HCT116 (cell line): ENCODE data around the gene SLC25A30. TPM values are rescaled to one million over a fixed set of nuclear protein-coding genes. Genes with fewer than 3 reads are reported as not detected.

ENCODE experiments used
- ATAC-seq: fragments of 200-7000 bp; cut with Tn5 transposase; 2 replicates; pipeline ENCODE4 v1.9.1; 2020; ENCODE audit warnings: mild to moderate bottlenecking, moderate library complexity
- BruUV-seq: library from RNA; stranded (reverse); fragments of 400-500 nt; replicated peaks from 2 replicates; lab custom pipeline; 2021; lab: Mats Ljungman, UMichigan
- CTCF ChIA-PET: fragments of 300-600 bp; sonication (Branson Sonifier 250); formaldehyde crosslinking; loops from one replicate; lab custom pipeline; 2021; ENCODE audit warnings: antibody characterized with exemption; lab: Charles Lee
- POLR2A ChIA-PET: fragments of 300-600, 350-600 bp; sonication (Branson Sonifier 250); formaldehyde crosslinking; loops from one replicate; lab custom pipeline; 2021; ENCODE audit warnings: antibody characterized with exemption; lab: Charles Lee
- RAD21 ChIA-PET, 2 experiments: fragments of 300-600 bp; sonication (Branson Sonifier 250); formaldehyde crosslinking; loops; one replicate each; lab custom pipeline; 2023; ENCODE audit warnings: low total read pairs in 2 of 2; ENCODE audit not compliant: uncharacterized antibody in 2 of 2, unreplicated experiment in 2 of 2, low non-redundant PET in 1 of 2; lab: Charles Lee
- DNase-seq: peaks from one replicate; pipeline ENCODE4 v3.0.0-alpha.2; 2010; ENCODE audit warnings: low read depth, low spot score
- H2AFZ ChIP-seq: fragments of 200-600 bp; shearing (Covaris generic), sonication (generic); 2 replicates; pipeline ENCODE4 v1.6.1; 2017; ENCODE audit warnings: low read depth, mixed run types, mixed read lengths, antibody characterized with exemption, low read length; ENCODE audit not compliant: poor library complexity, severe bottlenecking
- H3K27ac ChIP-seq: 2 replicates; pipeline ENCODE4 v1.5.1; 2012; ENCODE audit warnings: low read depth, low read length
- H3K27me3 ChIP-seq: fragments of 200-600 bp; sonication (generic); 2 replicates; pipeline ENCODE4 v1.6.1; 2016; ENCODE audit warnings: mixed run types, low read length, mixed read lengths; ENCODE audit not compliant: insufficient read depth
- H3K36me3 ChIP-seq, 2 experiments: fragments of 200-500 bp in 1 of 2; fragments of 200-600 bp in 1 of 2; sonication (Bioruptor generic) in 1 of 2; sonication (generic) in 1 of 2; 2 replicates each; pipeline versions ENCODE4 v1.5.1 to v1.6.1; 2014 to 2016; ENCODE audit warnings: low read length in 2 of 2, inconsistent platforms in 1 of 2, mixed read lengths in 1 of 2, mixed run types in 1 of 2; ENCODE audit not compliant: insufficient read depth in 2 of 2, control insufficient read depth in 1 of 2
- H3K4me1 ChIP-seq, 2 experiments: fragments of 200-600 bp in 1 of 2; sonication (generic) in 1 of 2; 2 replicates each; pipeline versions ENCODE4 v1.5.1 to v1.6.1; 2012 to 2017; ENCODE audit warnings: low read length in 2 of 2, inconsistent platforms in 1 of 2, mild to moderate bottlenecking in 1 of 2, mixed read lengths in 1 of 2, mixed run types in 1 of 2, moderate library complexity in 1 of 2; ENCODE audit not compliant: insufficient read depth in 2 of 2, control insufficient read depth in 1 of 2
- H3K4me2 ChIP-seq: fragments of 200-600 bp; sonication (generic); 2 replicates; pipeline ENCODE4 v1.6.1; 2017; ENCODE audit warnings: mixed run types, low read length, mixed read lengths
- H3K4me3 ChIP-seq, 2 experiments: fragments of 200-600 bp in 1 of 2; sonication (generic) in 1 of 2; replicated peaks in 1 of 2; 2 replicates each; pipeline ENCODE4 v1.5.1; 2011 to 2016; ENCODE audit warnings: low read length in 2 of 2, control low read depth in 1 of 2, low read depth in 1 of 2, mild to moderate bottlenecking in 1 of 2, mixed read lengths in 1 of 2, mixed run types in 1 of 2
- H3K79me2 ChIP-seq: fragments of 200-600 bp; sonication (generic); 2 replicates; pipeline ENCODE4 v1.6.1; 2017; ENCODE audit warnings: mild to moderate bottlenecking, mixed run types, low read length, moderate library complexity, mixed read lengths; ENCODE audit not compliant: insufficient read depth
- H3K9ac ChIP-seq: fragments of 200-600 bp; sonication (generic); 2 replicates; pipeline ENCODE4 v1.6.1; 2016; ENCODE audit warnings: low read length, mixed read lengths
- H3K9me2 ChIP-seq: fragments of 200-600 bp; sonication (generic), shearing (Covaris generic); 2 replicates; pipeline ENCODE4 v1.6.1; 2017; ENCODE audit warnings: mixed run types, mild to moderate bottlenecking, moderate library complexity; ENCODE audit not compliant: insufficient read depth
- H3K9me3 ChIP-seq, 2 experiments: fragments of 200-500 bp in 1 of 2; fragments of 200-600 bp in 1 of 2; sonication (Bioruptor generic) in 1 of 2; sonication (generic) in 1 of 2; 2 replicates each; pipeline ENCODE4 v1.6.1; 2014 to 2017; ENCODE audit warnings: low read length in 2 of 2, mixed read lengths in 2 of 2, inconsistent platforms in 1 of 2, low read depth in 1 of 2, mild to moderate bottlenecking in 1 of 2, mixed run types in 1 of 2, moderate library complexity in 1 of 2; ENCODE audit not compliant: control insufficient read depth in 1 of 2, insufficient read depth in 1 of 2
- H4K20me1 ChIP-seq: fragments of 200-600 bp; sonication (generic), shearing (Covaris generic); 2 replicates; pipeline ENCODE4 v1.6.1; 2017; ENCODE audit warnings: mixed run types, mild to moderate bottlenecking, moderate library complexity; ENCODE audit not compliant: insufficient read depth
- CBX3 ChIP-seq: IDR thresholded peaks from 2 replicates; pipeline ENCODE4 v1.6.1; 2012; ENCODE audit warnings: low read depth
- CEBPB ChIP-seq: IDR thresholded peaks from 2 replicates; pipeline ENCODE4 v1.6.1; 2012; ENCODE audit warnings: low read depth
- EGR1 ChIP-seq: IDR thresholded peaks from 2 replicates; pipeline ENCODE4 v1.6.1; 2012; ENCODE audit warnings: low read depth
- ELF1 ChIP-seq: IDR thresholded peaks from 2 replicates; pipeline ENCODE4 v1.6.1; 2012; ENCODE audit warnings: low read depth, borderline replicate concordance
- EZH2phosphoT487 ChIP-seq: fragments of 200-600 bp; IDR thresholded peaks from 2 replicates; pipeline ENCODE4 v1.6.1; 2018; ENCODE audit warnings: antibody characterized with exemption, borderline replicate concordance
- FOSL1 ChIP-seq: IDR thresholded peaks from 2 replicates; pipeline ENCODE4 v1.6.1; 2012; ENCODE audit warnings: low read depth
- JUND ChIP-seq: IDR thresholded peaks from 2 replicates; pipeline ENCODE4 v1.6.1; 2012
- POLR2A ChIP-seq: IDR thresholded peaks from 2 replicates; pipeline ENCODE4 v1.7.0; 2011; ENCODE audit warnings: borderline replicate concordance; ENCODE audit not compliant: insufficient read depth, insufficient read length; ENCODE audit errors: extremely low read depth
- POLR2AphosphoS5 ChIP-seq: IDR thresholded peaks from 2 replicates; pipeline ENCODE4 v1.6.1; 2011; ENCODE audit warnings: mild to moderate bottlenecking, low read depth, low read length, moderate library complexity
- RAD21 ChIP-seq: IDR thresholded peaks from 2 replicates; pipeline ENCODE4 v1.6.1; 2012; ENCODE audit warnings: low read depth, mild to moderate bottlenecking
- SIN3A ChIP-seq: IDR thresholded peaks from 2 replicates; pipeline ENCODE4 v1.6.1; 2012; ENCODE audit warnings: low read depth
- SP1 ChIP-seq: IDR thresholded peaks from 2 replicates; pipeline ENCODE4 v1.6.1; 2012; ENCODE audit warnings: low read depth
- TCF7L2 ChIP-seq: IDR thresholded peaks from 2 replicates; pipeline ENCODE4 v1.7.0; 2011; ENCODE audit warnings: borderline replicate concordance, inconsistent platforms; ENCODE audit not compliant: insufficient read depth, insufficient read length; ENCODE audit errors: extremely low read depth
- YY1 ChIP-seq: IDR thresholded peaks from 2 replicates; pipeline ENCODE4 v1.6.1; 2011; ENCODE audit warnings: low read length, low read depth, moderate library complexity, mild to moderate bottlenecking; ENCODE audit not compliant: insufficient replicate concordance; ENCODE audit errors: extremely low read depth
- ZFX ChIP-seq: fragments of 450-650 bp; IDR thresholded peaks from 2 replicates; pipeline ENCODE4 v1.6.1; 2017
- intact Hi-C: fragments of 100-400 bp; cut with micrococcal nuclease; formaldehyde crosslinking; loops from 2 replicates; pipeline ENCODE4 v1.10.0; 2022
- total RNA-seq: library from RNA; stranded (reverse); gene quantifications from one replicate; pipeline ENCODE4 v1.2.1, GENCODE V29; 2021; ENCODE audit not compliant: unreplicated experiment
- TF ChIP-seq, protein P1 (sequence below): IDR thresholded peaks from 2 replicates; pipeline ENCODE4 v1.6.1; 2012
- TF ChIP-seq, protein P2 (sequence below): IDR thresholded peaks from 2 replicates; pipeline ENCODE4 v1.6.1; 2012
- TF ChIP-seq, protein P3 (sequence below), 3 experiments: fragments of 200-600 bp in 1 of 3; sonication (generic) in 1 of 3; IDR thresholded peaks in 2 of 3; conservative IDR thresholded peaks in 1 of 3; 2 replicates each; pipeline ENCODE4 v1.5.1; 2012 to 2017; ENCODE audit warnings: low read depth in 2 of 3, low read length in 2 of 3, antibody characterized with exemption in 1 of 3, borderline replicate concordance in 1 of 3, control low read depth in 1 of 3, mild to moderate bottlenecking in 1 of 3, mixed read lengths in 1 of 3, mixed run types in 1 of 3, moderate library complexity in 1 of 3; ENCODE audit not compliant: insufficient read depth in 1 of 3
- TF ChIP-seq, protein P4 (sequence below): IDR thresholded peaks from 2 replicates; pipeline ENCODE4 v1.6.1; 2012; ENCODE audit warnings: low read depth

Gene SLC25A30
- total RNA-seq, 1 experiment from 2014 or later = 29.2 TPM

DNA sequence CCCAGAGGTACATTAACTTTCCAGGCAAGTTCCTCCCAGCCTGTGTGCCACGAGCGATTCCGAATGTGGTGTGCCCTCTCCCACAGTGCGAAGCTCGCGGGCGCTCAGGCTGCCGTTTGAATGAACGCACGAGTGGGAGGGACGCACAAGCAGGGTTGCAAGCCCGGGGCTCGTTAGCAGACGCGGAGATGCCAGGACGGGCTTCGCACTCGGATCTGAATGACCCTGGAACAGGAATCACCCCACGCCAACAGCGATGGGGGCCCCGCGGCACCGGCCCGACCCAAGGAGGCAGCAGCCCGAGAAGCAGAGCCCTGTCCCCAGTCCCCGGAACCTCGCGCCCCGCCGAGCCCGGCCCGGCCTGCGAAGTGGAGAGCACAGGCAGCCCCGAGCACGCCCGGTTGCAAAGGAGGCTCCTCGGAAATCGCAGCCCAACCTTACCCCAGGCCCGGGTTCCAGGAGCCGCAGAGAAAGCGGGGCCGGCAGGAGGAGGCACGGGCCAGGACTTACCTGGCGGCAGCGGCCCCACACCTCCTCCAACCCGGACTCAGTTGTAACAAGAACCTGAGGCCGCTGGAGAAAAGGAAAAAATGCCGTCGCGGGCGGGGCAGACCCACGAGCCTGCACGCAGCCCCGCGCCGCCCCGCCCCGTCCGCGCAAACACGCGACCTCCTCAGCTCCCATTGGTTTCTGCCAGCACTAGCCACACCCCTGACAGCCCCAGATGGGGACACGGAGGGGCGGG, at the start of gene SLC25A30 (continued):
- TF ChIP-seq YY1 (no peak), ELF1 (no peak), ZFX (peak; percentile 72; the same call in 1 of the 2 replicates), TCF7L2 (no peak)
- TF ChIP-seq, protein P1, sequence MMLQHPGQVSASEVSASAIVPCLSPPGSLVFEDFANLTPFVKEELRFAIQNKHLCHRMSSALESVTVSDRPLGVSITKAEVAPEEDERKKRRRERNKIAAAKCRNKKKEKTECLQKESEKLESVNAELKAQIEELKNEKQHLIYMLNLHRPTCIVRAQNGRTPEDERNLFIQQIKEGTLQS = no peak
- TF ChIP-seq, protein P2, sequence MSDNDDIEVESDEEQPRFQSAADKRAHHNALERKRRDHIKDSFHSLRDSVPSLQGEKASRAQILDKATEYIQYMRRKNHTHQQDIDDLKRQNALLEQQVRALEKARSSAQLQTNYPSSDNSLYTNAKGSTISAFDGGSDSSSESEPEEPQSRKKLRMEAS = peak; percentile 84

DNA sequence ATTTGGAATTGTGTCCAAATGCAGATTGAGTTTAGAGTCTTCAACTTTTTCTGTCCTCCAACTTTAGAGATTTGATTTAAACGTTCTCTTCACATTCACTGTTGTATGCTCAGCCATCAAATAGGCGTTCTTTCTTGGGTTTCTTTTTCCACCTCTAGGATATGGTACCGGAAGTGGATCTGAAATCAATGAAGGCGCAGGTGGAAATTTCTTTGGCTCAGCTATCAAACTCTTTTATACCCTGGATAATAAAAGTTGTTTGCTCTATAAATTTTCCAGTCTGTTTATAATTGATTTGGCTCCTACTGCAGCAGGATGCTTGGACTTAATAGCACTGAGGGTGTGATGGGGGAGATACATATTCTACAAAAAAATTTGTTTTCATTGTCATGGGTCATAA, 48.2 kb upstream of the SLC25A30 start:
- Histone ChIP-seq H2AFZ (no peak overlapping the region), H3K27ac (no peak overlapping the region), H3K9me2 (no peaks in the 10 kb centered on the region), H3K9me3 (no peaks in the 10 kb centered on the region), H3K4me3 (peak overlapping the region in 1 of 2 experiments; percentile 97; a peak in 2 of 4 replicates), H3K27me3 (no peaks in the 10 kb centered on the region), H3K79me2 (peaks cover 64% of the 10 kb centered on the region), H3K36me3 (no peaks in the 10 kb centered on the region), H3K9ac (no peak overlapping the region), H3K4me1 (peaks cover 10 to 13% of the 10 kb centered on the region in 2 experiments), H4K20me1 (no peaks in the 10 kb centered on the region), H3K4me2 (peak overlapping the region; percentile 95)
- no TSS peak for BruUV-seq
- ATAC-seq (no peak), DNase-seq (no peak)
- intact Hi-C loops = no loop called here
- ChIA-PET RAD21 (no interaction called here), CTCF (no interaction called here), POLR2A (no interaction called here)
- TF ChIP-seq EZH2phosphoT487 (no peak), JUND (no peak), EGR1 (no peak), SIN3A (no peak), ZFX (no peak), RAD21 (no peak), TCF7L2 (no peak), SP1 (no peak), FOSL1 (no peak), POLR2A (no peak), CBX3 (no peak), YY1 (no peak), POLR2AphosphoS5 (no peak), CEBPB (no peak)
- TF ChIP-seq, protein P3, sequence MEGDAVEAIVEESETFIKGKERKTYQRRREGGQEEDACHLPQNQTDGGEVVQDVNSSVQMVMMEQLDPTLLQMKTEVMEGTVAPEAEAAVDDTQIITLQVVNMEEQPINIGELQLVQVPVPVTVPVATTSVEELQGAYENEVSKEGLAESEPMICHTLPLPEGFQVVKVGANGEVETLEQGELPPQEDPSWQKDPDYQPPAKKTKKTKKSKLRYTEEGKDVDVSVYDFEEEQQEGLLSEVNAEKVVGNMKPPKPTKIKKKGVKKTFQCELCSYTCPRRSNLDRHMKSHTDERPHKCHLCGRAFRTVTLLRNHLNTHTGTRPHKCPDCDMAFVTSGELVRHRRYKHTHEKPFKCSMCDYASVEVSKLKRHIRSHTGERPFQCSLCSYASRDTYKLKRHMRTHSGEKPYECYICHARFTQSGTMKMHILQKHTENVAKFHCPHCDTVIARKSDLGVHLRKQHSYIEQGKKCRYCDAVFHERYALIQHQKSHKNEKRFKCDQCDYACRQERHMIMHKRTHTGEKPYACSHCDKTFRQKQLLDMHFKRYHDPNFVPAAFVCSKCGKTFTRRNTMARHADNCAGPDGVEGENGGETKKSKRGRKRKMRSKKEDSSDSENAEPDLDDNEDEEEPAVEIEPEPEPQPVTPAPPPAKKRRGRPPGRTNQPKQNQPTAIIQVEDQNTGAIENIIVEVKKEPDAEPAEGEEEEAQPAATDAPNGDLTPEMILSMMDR (IDR thresholded peaks at IDR 0.05 in 2 of 3, conservative IDR thresholded peaks at IDR 0.05 in 1 of 3; ENCODE audit: borderline replicate concordance in 1 of 3, insufficient read depth in 1 of 3, low read depth in 2 of 3, low read length in 2 of 3) = no peak
- TF ChIP-seq, protein P1 = no peak
- TF ChIP-seq, protein P4, sequence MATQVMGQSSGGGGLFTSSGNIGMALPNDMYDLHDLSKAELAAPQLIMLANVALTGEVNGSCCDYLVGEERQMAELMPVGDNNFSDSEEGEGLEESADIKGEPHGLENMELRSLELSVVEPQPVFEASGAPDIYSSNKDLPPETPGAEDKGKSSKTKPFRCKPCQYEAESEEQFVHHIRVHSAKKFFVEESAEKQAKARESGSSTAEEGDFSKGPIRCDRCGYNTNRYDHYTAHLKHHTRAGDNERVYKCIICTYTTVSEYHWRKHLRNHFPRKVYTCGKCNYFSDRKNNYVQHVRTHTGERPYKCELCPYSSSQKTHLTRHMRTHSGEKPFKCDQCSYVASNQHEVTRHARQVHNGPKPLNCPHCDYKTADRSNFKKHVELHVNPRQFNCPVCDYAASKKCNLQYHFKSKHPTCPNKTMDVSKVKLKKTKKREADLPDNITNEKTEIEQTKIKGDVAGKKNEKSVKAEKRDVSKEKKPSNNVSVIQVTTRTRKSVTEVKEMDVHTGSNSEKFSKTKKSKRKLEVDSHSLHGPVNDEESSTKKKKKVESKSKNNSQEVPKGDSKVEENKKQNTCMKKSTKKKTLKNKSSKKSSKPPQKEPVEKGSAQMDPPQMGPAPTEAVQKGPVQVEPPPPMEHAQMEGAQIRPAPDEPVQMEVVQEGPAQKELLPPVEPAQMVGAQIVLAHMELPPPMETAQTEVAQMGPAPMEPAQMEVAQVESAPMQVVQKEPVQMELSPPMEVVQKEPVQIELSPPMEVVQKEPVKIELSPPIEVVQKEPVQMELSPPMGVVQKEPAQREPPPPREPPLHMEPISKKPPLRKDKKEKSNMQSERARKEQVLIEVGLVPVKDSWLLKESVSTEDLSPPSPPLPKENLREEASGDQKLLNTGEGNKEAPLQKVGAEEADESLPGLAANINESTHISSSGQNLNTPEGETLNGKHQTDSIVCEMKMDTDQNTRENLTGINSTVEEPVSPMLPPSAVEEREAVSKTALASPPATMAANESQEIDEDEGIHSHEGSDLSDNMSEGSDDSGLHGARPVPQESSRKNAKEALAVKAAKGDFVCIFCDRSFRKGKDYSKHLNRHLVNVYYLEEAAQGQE = no peak
